MM.1S (cell line): ENCODE results near the gene PRKCZ.

Experiments
- DNase-seq: peaks from one replicate; pipeline ENCODE4 v3.0.0-alpha.2; 2015
- H2AFZ ChIP-seq: fragments of 300-600 bp; sonication (generic); 2 replicates; pipeline ENCODE4 v1.6.0; 2016; ENCODE audit warnings: antibody characterized with exemption, low read length
- H3F3A ChIP-seq: fragments of 300-600 bp; sonication (generic); 2 replicates; pipeline ENCODE4 v1.6.1; 2016; ENCODE audit warnings: mild to moderate bottlenecking, antibody characterized with exemption, low read length, moderate library complexity, mixed read lengths; ENCODE audit not compliant: insufficient read depth
- H3K27ac ChIP-seq: fragments of 300-600 bp; sonication (generic); 2 replicates; pipeline ENCODE4 v1.5.1; 2016; ENCODE audit warnings: mild to moderate bottlenecking, low read length
- H3K27me3 ChIP-seq: fragments of 300-600 bp; sonication (generic); replicated peaks from 2 replicates; pipeline ENCODE4 v1.6.0; 2016; ENCODE audit warnings: low read length; ENCODE audit not compliant: insufficient read depth
- H3K36me3 ChIP-seq: fragments of 300-600 bp; sonication (generic); replicated peaks from 2 replicates; pipeline ENCODE4 v1.6.1; 2016; ENCODE audit warnings: mild to moderate bottlenecking, low read length, mixed read lengths; ENCODE audit not compliant: insufficient read depth
- H3K4me1 ChIP-seq: fragments of 300-600 bp; sonication (generic); 2 replicates; pipeline ENCODE4 v1.6.1; 2016; ENCODE audit warnings: low read length, mixed read lengths
- H3K4me2 ChIP-seq: fragments of 300-600 bp; sonication (generic); 2 replicates; pipeline ENCODE4 v1.6.0; 2016; ENCODE audit warnings: low read depth, low read length
- H3K4me3 ChIP-seq: fragments of 300-600 bp; sonication (generic); 2 replicates; pipeline ENCODE4 v1.5.1; 2016; ENCODE audit warnings: low read length, mixed read lengths
- H3K79me2 ChIP-seq: fragments of 300-600 bp; sonication (generic); 2 replicates; pipeline ENCODE4 v1.6.1; 2016; ENCODE audit warnings: mixed run types, low read length, mixed read lengths
- H3K9ac ChIP-seq: fragments of 300-600 bp; sonication (generic); 2 replicates; pipeline ENCODE4 v1.6.1; 2016; ENCODE audit warnings: low read length, mixed read lengths
- H3K9me2 ChIP-seq: fragments of 300-600 bp; sonication (generic); replicated peaks from 2 replicates; pipeline ENCODE4 v1.6.1; 2016; ENCODE audit warnings: mild to moderate bottlenecking, low read length, mixed read lengths; ENCODE audit not compliant: insufficient read depth
- H3K9me3 ChIP-seq: fragments of 300-600 bp; sonication (generic); replicated peaks from 2 replicates; pipeline ENCODE4 v1.6.1; 2016; ENCODE audit warnings: mild to moderate bottlenecking, low read length, mixed read lengths; ENCODE audit not compliant: insufficient read depth
- H4K20me1 ChIP-seq: fragments of 300-600 bp; sonication (generic); 2 replicates; pipeline ENCODE4 v1.6.1; 2016; ENCODE audit warnings: mild to moderate bottlenecking, low read length, moderate library complexity, mixed read lengths; ENCODE audit not compliant: insufficient read depth
- CTCF ChIP-seq: fragments of 300-600 bp; sonication (generic); IDR thresholded peaks from 2 replicates; pipeline ENCODE4 v1.5.1; 2016; ENCODE audit warnings: antibody characterized with exemption, low read length, mixed read lengths
- EZH2 ChIP-seq: fragments of 300-600 bp; sonication (generic); optimal IDR thresholded peaks from 2 replicates; pipeline ENCODE3; 2017; ENCODE audit warnings: low read depth, mild to moderate bottlenecking, antibody characterized with exemption, low read length, mixed read lengths
- EZH2phosphoT487 ChIP-seq: fragments of 300-600 bp; sonication (generic); IDR thresholded peaks from 2 replicates; pipeline ENCODE4 v1.6.1; 2018; ENCODE audit warnings: antibody characterized with exemption, low read length

Gene PRKCZ

GRCh38 chr1:2098839-2099785 lies 48.9 kb downstream of the PRKCZ start:
- peaks cover 79% of the 10 kb centered on the region for H3K27me3 ChIP-seq
- H3K27ac ChIP-seq = no peak overlapping the region
- no peak overlapping the region for H2AFZ ChIP-seq
- no peaks in the 10 kb centered on the region for H3K9me3 ChIP-seq
- no peaks in the 10 kb centered on the region for H3K4me1 ChIP-seq
- no peak for DNase-seq
- no peak overlapping the region for H3K4me2 ChIP-seq
- H3K4me3 ChIP-seq = no peak overlapping the region
- no peaks in the 10 kb centered on the region for H3K79me2 ChIP-seq
- no peaks in the 10 kb centered on the region for H3K36me3 ChIP-seq
- TF ChIP-seq EZH2 (no peak), EZH2phosphoT487 (no peak), CTCF (no peak)
- no peaks in the 10 kb centered on the region for H4K20me1 ChIP-seq
- no peaks in the 10 kb centered on the region for H3F3A ChIP-seq
- H3K9me2 ChIP-seq = no peaks in the 10 kb centered on the region
- H3K9ac ChIP-seq = no peak overlapping the region

- H4K20me1 ChIP-seq = no peaks in the 10 kb centered on the region
- no peak overlapping the region for H3K9ac ChIP-seq
- no peak overlapping the region for H3K27ac ChIP-seq
- no peaks in the 10 kb centered on the region for H3K79me2 ChIP-seq
- H3K36me3 ChIP-seq = no peaks in the 10 kb centered on the region
- H3K4me3 ChIP-seq = no peak overlapping the region
- peaks cover 89% of the 10 kb centered on the region for H3K27me3 ChIP-seq
- TF ChIP-seq EZH2 = no peak
- TF ChIP-seq CTCF = no peak
- no peak for TF ChIP-seq EZH2phosphoT487
- no peak overlapping the region for H2AFZ ChIP-seq
- no peaks in the 10 kb centered on the region for H3K4me1 ChIP-seq
- no peak overlapping the region for H3K4me2 ChIP-seq
- no peaks in the 10 kb centered on the region for H3K9me3 ChIP-seq
- H3K9me2 ChIP-seq = no peaks in the 10 kb centered on the region
- DNase-seq = no peak
- H3F3A ChIP-seq = no peaks in the 10 kb centered on the region
These were observed 49.9 kb downstream of the PRKCZ start for GRCh38 chr1:2099886-2100779.

- Histone ChIP-seq H3K9me2 (no peaks in the 10 kb centered on the region), H3K79me2 (no peaks in the 10 kb centered on the region), H4K20me1 (no peaks in the 10 kb centered on the region), H3K27me3 (peaks cover 94% of the 10 kb centered on the region), H3K9ac (no peak overlapping the region), H3K4me3 (no peak overlapping the region), H2AFZ (no peak overlapping the region), H3F3A (no peaks in the 10 kb centered on the region), H3K9me3 (no peaks in the 10 kb centered on the region), H3K36me3 (no peaks in the 10 kb centered on the region), H3K4me2 (no peak overlapping the region), H3K4me1 (no peaks in the 10 kb centered on the region), H3K27ac (no peak overlapping the region)
- no peak for DNase-seq
- TF ChIP-seq EZH2phosphoT487 = no peak
- no peak for TF ChIP-seq EZH2
- no peak for TF ChIP-seq CTCF
These were observed 50.5 kb downstream of the PRKCZ start for GRCh38 chr1:2100780-2101108.
